ENCODE measurements around the gene NTMT1.
A peak's percentile ranks its signal among the peaks of the same experiment; 100 is the strongest.
"Not testable (repeated sequence)": the region's sequence is repeated elsewhere in the genome, so short reads cannot be mapped to it uniquely, and the experiment has no call there.

Gene NTMT1

DNA sequence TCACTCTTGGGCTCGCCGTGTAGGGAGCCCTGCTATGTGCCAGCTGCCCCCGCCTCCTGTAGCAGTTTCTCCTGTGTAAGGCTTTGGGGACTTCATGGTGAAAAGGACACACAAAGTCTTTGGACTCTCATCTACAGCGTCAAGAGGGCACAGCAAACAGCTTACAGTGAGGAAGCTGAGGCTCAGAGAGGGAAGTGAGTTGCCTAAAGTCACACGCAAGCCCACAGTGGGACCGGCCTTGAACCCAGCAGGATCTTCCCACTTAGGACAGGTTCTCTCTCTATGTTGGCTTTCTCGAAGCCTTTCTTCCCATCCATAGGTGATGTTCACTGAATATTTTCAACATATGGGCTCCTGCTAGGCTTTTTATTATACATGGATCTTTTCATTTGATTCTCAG, 29.7 kb downstream of the NTMT1 start:
- DNase-seq: no peak

DNA sequence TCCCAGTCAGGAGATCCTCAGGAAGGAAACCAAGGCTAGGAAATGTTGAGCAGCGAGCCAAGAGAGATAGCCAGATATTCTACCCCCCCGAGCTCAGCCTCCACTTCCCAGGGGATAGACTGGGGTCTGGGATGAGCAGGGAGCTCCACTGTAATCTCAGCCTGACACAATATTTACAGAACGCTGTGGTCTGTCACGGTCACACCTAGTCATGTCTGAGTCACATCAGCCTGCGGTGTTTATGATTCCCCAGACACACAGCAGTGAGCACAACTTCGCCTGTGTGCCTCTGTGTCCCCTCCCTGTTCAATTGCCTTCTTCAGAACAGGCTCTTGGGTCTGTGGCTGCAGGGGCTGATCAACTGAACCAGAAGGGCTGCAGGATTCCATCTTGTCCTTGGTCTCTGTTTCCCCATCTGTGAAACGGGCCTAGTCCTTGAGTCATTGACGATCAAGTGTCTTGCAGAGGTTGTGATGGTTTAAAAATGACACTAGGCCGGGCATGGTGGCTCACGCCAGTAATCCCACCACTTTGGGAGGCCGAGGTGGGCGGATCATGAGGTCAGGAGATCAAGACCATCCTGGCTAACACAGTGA, 30.9 kb downstream of the NTMT1 start:
- no peak for DNase-seq

DNA sequence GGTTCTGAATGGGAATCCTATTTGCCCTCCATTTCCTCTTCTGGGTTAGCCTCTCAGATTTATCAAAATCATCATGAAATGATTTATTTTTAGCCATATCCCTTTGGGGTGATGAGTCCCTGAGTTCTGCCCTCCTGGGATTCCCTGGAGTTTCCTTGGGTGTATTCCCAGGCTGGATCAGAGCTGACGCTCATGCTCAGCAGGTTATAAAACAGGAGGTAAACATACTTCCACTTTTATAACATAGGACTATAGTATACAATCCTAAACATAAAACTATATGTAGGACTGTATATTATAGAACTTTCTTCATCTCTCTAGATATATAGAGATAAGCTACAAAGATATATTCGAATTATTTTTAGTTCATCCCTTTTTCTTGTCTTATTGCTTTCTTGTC, 35.1 kb downstream of the NTMT1 start:
- DNase-seq: no peak

DNA sequence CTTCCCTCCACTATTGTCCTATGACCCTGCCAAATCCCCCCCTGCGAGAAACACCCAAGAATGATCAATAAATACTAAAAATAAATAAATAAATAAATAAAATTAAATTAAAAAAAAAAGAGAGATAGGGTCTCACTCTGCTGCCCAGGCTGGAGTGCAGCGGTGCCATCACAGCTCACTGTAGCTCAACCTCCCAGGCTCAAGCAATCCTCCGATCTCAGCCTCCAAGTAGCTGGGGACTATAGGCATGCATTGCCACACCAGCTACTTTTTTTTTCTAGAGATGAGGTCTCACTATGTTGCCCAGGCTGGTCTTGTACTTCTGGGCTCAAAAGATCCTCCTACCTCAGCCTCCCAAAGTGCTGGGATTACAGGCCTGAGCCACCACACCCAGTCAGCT, 36.3 kb downstream of the NTMT1 start:
- not testable (repeated sequence) for DNase-seq

DNA sequence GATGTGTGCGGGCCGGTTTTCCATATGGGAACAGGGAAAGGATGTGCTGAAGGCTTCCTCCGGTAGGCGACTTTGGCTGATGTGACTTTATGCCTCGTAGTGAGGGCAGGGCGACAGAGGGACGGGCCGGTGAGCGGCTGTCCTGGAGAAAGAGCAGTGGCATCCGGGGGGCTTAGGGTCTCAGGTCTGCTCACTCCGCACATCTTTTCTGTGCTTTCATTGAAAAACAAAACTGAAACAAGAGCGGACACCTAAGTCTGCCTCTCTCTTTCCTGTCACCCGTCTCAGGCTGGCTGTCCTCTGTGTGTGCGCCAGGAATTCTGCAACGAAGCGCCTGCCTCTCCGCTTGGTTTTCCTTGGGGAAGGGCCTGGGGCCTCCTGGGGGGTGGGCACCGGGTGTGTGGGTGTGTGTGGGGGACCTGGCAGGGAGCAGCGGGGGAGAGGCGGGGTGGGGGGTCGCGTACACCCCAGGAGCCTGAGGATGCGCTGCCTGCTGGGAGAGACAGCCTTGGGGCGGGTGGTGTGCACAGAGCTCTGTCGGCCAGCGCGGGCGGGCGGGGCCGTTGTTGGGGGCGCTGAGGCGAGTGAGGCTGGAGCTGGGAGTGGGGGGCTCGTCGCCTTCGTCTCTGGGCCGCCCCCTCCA, 38.9 kb downstream of the NTMT1 start:
- DNase-seq: peak; percentile 24

DNA sequence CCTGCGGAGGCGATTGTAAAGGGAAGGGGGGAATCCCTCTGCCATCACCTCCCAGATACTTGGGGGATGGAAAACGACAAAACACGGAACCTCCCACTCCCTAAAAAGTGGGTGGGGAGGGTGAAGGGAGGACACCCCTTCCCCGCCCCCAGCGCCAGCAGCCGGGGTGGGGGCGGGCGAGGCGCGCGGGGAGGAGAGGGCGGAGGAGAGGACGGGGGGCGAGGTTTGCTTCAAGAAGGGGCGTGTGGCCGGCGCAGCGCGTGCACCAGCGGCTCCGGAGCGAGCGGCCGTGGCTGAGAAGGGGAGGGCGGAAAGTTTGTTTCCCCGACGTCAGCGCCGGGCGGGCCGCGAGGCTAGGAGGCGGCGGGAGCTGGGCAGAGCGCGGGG, 39.4 kb downstream of the NTMT1 start, which contains the start of gene PRRX2:
TSS of gene PRRX2 (plus strand) at position 259 of the 387 bp plus-strand sequence. CDS start 221 bp downstream, outside the sequence.
- peak; percentile 39 for DNase-seq

DNA sequence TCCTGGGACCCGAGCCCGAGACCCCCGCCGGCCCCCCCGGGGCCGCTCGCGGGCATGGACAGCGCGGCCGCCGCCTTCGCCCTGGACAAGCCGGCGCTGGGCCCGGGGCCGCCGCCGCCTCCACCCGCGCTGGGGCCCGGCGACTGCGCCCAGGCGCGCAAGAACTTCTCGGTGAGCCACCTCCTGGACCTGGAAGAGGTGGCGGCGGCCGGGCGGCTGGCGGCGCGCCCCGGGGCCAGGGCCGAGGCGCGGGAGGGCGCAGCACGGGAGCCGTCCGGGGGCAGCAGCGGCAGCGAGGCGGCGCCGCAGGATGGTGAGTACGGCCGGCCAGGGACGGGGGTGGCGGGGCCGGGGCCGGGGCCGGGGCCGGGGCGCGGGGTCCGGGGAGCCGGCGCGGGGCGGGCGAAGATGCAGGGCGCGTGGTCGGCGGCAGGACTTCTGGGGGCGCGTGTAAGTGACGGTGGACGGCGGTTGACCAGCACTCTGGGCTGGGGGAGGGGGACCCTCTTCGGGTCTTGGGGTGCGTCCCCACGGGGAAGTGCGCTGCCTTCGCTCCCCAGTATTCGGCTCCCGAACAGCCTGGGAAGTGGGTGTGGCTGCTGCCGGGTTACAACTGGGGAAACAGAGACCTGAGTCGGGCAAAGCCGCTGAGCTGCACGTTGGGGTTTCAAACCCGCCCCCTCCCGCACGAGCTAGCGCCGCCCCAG, 40.0 kb downstream of the NTMT1 start:
- no peak for DNase-seq

DNA sequence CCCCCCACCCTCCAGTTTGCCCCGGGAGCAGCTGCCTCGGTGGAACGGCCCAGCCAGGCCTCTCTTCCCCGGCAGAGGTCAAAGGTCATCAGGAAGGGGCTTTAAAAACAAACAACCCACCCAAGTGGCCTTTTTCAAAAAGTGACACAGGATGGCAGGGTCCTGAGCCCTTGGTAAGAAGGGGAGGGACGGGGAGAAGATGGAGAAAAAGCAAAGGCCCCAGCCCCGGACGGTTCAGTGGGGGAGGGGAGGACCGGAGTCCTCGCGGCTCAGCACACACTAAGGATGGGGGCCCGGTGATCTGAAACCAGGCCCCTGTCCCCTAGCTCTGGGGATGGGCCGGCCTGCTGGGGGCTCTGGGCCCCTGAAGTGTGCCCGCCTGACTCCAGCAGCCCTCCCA, 40.6 kb downstream of the NTMT1 start:
- DNase-seq: no peak

DNA sequence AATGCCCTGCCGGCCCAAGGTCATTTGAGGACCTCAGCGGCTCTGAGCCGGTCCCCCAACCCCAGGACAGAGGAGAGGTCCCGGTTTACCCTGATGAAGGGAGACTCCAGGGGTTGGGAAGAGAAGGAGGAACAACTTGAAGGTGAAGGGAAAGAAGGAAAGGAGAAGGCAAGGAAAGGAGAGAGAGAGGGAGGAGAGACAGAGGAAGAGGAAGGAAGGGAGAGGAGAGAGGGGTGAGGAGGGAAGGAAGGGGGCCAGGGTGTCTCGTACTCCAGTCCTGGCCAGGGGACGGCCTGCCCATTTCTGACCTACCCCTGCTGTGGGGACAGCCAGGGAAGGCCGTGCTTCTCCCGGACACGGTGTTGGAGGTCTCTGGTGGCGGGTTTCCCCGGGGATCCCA, 41.4 kb downstream of the NTMT1 start:
- no peak for DNase-seq

DNA sequence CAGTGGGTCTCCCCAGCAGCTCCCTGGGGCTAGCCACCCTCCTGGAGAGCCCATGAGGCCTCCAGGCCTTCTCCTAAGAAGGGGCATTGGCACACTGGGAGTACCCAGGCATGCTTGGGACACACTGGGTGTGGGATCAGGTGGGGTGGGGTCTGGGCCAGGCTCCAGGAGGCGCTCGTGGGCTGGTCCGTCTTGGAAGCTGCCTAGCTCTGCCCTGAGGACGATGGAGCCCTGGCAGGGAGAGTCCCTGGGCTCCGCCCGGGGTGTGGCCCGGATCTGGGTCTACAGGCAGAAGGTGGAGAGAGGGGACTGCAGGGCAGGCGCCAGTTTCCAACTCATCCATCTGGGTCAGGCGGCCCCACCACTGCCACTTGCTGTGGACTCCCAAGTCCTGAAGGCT, 41.9 kb downstream of the NTMT1 start:
- no peak for DNase-seq

DNA sequence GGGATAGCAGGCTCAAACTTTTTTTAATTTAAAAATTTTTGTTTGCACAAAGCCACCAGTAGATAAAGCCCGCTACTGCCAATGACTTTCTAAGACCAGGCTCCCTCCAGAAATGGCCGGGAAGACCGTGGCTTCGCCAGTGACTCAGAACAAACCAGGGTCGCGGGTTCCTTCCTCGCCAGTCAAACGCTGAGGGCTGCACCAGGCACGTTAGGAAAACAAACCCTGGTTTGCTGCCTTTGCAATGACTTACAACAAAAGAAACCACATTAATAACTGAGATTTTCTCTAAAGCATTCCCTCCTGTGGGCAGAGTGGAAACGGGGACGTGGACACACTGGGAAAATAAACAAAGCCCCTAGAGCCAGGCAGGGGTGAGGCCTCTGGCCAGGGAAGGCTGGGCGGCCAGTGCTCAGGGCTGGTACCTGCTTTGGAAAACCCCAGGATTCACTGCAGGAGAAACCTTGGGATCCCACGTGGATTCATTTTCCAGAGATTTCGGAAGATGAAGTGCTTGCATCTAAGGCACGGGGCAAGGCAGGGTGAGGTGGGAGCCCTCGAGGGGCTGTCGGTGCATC, 43.3 kb downstream of the NTMT1 start:
- DNase-seq: no peak

DNA sequence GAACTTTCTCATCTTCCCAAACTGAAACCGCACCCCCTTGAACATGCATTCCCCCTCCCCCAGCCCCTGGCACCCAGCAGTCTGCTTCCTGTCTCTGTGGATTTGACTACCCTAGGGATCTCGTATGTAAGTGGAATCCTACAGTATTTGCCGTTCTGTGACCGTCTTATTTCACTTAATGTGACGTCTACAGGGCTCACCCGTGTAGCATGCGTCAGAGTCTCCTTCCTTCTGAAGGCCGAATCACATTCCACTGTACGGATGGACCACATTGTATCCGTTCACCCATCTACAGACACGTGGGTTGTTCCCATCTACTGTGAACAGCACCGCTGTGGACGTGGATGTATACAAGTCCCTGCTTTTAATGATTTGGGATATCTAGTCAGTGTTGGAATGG, 44.0 kb downstream of the NTMT1 start:
- no peak for DNase-seq

DNA sequence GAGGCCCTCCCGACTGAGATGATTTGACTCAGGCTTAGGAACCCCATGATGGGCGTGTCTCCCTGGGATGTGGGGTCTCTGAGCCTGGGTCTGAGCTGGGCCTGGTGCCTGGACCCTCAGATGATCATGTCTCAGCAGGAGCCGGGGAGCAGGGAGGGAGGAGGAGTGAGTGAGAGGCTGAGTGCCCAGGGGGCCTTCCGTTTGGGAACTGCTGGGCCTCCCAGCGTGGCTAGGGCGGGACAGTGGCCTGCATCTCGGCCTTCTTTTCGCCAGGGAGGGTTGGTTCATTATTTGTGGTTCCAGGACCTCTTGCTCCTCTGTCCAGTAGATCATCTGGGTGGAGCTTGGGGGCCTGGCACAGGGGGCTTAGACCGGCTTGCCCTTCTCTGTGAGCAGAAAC, 45.1 kb downstream of the NTMT1 start:
- no peak for DNase-seq

DNA sequence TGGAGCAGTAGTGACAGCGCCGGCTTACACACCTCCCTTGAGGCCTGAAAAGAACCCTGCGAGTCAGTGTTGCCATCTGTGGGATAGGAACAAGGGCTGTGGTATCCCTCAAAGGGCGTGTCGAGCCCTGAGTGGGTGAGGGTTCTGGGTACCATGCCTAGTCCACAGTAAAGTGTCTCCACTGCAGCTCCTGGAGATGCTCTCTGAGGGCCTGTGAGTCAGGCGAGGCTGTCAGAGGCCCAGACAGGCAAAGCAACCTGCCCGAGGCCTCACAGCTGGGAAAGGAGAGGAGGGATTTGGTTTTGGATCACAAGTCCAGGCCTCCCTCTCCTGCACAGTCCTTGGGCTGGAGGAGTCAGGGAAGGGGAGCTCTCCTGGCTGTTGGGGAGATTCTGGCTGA, 45.6 kb downstream of the NTMT1 start:
- no peak for DNase-seq

DNA sequence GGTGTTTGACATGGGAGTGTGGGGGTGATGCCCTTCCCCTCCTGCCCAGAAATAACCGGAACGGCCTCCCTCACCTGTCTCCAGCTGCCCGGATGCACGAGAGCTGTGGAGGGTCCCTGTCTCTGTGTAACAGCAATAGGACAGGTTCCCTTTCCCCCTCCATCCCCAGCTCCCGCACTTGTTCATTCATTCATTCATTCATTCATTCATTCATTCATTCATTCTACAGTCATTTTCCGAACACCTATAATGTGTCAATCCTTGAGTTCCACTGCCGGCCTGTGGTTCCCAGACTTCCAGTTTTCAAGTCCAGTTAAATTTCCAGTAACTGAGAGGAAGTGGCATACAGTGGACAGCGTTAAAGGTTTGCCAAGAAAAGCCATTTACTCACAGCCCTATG, 46.7 kb downstream of the NTMT1 start:
- DNase-seq: no peak

DNA sequence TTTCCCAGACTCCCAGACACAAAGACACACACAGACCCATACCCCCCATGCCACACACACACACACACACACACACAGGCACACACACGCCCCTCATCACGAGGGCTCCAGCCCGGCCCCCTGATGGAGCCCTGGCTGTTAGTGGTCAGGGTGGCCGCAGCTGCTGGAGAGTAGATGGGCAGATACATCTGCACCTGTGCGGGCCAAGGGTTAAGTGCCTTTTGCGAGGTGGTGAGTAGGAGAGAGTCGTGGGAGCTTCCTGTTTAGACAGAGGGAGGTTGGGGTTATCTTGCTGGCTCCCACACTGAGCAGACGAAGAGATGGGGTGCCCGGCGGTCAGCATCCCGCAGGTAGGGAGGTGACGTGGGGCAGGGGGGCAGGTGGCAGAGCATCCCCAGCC, 47.6 kb downstream of the NTMT1 start:
- DNase-seq: no peak

DNA sequence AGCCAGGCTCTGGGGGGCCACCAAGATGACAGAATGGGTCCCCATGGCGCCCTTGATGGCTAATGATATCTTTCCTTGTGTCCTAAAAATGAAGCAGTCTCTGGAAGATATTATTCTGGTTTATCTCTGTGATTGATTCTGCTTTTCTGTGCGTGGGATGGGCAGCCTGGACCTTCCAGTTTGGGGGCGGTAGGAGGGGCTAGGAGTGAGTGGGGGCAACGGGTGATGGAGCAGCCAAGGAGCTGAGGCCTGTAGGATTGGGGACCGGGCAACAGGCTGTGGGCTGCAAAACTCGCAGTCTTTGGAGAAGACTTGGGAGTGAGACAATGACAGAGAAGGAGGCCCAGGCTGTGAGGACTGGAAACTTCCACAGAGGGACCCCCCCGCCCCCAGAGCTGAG, 48.3 kb downstream of the NTMT1 start:
- DNase-seq: no peak

DNA sequence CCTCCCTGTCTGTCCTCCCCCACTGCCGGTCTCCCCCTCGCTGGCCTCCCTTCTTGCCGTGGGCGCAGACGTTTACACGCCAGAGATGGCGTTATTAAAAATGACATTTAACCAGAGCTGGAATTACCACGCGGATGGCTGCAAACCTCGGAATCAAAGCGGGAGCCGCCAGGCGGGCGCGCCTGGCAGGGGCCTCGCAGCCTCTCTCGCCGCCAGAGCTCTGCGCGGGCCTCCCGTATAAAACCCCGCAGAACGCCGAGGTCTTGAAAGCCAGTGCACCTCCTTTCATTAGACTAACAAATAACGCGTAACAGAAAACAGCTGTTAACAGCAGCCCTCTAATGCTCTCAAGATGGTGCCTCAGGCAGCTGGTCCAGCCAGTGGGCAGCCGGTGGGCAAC, 49.7 kb downstream of the NTMT1 start:
- DNase-seq: no peak

DNA sequence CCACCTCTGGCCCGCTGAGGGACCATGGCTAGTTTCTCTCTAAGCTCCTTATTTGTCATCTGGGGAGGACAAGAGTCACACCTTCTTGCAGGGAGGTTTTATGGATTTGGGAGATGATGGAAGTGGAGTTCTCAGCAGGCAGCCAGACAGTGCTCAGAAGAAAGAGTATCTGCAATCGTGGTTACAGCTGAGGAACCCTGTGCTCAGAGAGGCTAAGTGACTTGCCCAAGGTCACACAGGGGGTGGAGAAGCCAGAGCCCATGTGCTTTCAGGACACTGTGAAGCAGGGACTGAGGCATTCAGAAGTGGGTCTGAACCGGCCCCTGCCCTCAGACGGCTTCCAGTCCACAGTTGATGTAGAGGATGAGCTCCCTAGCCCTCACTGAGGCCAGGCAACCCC, 50.3 kb downstream of the NTMT1 start:
- DNase-seq: no peak

DNA sequence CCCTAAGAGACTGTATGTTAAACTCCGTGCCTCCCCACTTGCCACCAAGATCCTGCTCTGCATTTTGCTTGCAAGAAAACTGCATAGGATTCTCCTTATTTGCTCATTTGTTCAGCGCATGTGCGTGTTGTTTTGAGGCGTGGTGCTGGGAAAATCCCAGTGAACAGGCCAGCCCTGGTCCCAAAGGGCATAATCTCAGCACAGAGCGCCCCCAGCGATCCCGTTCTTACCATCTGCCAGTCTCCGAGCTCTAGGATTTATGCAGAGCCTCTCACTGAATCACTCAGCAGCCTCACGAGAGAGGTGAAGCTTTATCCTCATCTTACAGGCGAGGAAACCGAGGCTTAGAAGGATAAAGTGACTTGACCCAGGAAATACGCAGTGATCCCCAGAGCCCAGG, 51.0 kb downstream of the NTMT1 start:
- no peak for DNase-seq

DNA sequence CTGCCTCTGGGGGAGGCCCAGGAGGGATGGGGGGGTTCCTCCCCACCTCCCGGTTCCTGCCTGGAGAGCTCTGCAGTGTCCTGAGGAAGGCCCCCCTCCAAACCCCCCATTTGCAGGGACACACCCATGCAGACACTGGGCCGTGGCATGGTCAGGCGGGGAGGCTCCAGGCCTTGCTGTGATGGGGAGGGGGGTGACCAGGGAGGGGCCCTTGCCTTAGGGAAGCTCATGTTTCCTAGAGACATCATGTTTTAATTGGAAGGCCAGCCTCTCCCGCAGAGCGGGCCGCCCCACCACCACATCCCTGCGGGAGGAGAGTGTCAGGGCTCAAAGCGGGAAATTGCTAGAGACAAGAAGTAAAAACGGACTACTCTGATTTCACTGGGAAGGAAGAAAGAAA, 51.5 kb downstream of the NTMT1 start:
- no peak for DNase-seq

DNA sequence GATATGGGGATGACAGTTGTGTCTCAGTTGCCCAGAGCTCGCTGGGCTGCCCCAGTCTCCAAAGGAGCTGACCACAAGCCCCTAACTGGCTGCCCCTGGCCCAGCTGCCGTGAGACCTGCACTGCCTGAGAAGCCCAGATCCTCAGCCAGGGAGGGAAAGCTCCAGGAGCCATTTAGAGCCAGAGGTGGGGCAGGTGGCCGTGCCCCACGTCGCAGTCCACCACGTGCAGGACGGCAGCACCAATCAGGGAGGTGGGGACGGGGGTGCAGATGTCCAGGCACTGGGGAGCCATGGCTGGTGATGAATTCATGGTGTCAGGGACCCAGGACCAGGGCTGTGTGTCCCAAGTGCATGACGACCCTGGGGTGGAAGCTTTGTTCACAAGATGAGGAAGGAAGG, 52.9 kb downstream of the NTMT1 start:
- no peak for DNase-seq

DNA sequence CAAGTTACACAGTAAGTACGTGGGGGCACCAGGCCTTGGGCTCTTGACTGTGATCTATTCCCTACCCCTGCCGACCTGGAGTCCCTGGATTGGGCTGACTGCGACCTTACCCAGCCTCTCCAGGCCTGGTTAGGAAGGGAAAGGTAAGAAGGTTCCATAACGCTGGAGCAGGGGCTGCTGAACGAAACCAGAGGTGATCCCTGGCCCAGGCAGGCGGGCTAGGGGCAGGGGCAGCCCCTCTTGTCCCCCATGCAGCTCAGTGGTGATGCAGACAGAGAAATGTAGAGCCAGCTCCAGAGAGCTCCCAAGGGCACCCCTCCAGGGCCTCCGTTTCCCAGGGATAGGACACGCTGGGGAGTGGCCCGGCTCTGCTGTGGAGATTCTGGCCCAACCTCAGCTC, 53.6 kb downstream of the NTMT1 start:
- no peak for DNase-seq

DNA sequence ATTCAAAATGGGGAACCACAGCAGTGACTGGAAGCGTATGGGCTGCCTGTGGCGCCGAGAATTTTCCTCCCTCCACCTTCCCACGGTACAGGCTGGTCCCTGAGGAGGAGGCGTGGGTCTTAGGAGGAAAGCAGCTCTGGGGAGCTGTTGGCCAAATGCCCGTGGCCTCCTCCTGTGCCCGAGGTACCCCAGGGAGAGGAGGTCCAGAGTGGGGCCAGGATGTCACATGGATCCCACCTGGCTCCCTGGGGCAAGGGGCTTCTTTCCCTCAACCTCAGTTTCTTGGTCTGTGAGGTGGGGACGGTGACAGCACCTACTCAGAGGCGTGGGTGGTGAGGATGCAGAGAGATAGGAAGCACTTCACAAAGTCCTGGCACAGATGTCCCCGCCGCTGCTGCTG, 56.0 kb downstream of the NTMT1 start:
- no peak for DNase-seq

Data from activated naive CD4-positive, alpha-beta T cell treated with anti-CD3 and anti-CD28 coated beads, Interleukin-2, amount 50 U/mL, for 16 hours (primary cell).